GM18505 (cell line): ENCODE results near the gene ALKAL2.

Experiments
- ATAC-seq: cut with Tn5 transposase; IDR thresholded peaks from one replicate; pipeline ENCODE4 v1.9.1; 2021; ENCODE audit not compliant: unreplicated experiment
- POLR2A ChIP-seq: IDR thresholded peaks from 4 replicates; pipeline ENCODE4 v1.6.1; 2011; ENCODE audit warnings: borderline replicate concordance; ENCODE audit not compliant: insufficient read depth, insufficient read length; ENCODE audit errors: extremely low read depth

The ALKAL2 gene

GRCh38 chr2:273333-273732 is 14.6 kb downstream of the ALKAL2 start:
- ATAC-seq = no peak
- no peak for TF ChIP-seq POLR2A

GRCh38 chr2:271917-272316 is 16.0 kb downstream of the ALKAL2 start:
- no peak for ATAC-seq
- no peak for TF ChIP-seq POLR2A

- TF ChIP-seq POLR2A = no peak
- ATAC-seq = no peak
Measured at GRCh38 chr2:270861-271260, 17.0 kb downstream of the ALKAL2 start.

GRCh38 chr2:269356-270030 is 18.4 kb downstream of the ALKAL2 start:
- no peak for TF ChIP-seq POLR2A
- ATAC-seq = no peak

- no peak for ATAC-seq
- TF ChIP-seq POLR2A = no peak
Measured at GRCh38 chr2:268323-268722, 19.6 kb downstream of the ALKAL2 start.

- peak; percentile 89 for ATAC-seq
Measured at GRCh38 chr2:264493-265468, 23.1 kb downstream of the ALKAL2 start, which contains the start of gene ACP1. Gene ACP1, plus strand, starts transcription at chr2:264947. Its CDS starts 18 bp downstream, at chr2:264965.

GRCh38 chr2:263774-264492 is 24.0 kb downstream of the ALKAL2 start, which contains the start of gene SH3YL1:
Gene SH3YL1, minus strand, starts transcription at chr2:264032. Its CDS starts 48 bp downstream, at chr2:263984.
- ATAC-seq = peak; percentile 32
- TF ChIP-seq POLR2A = peak; percentile 48

More at GRCh38 chr2:264493-265468, 23.1 kb downstream of the ALKAL2 start, which contains the start of gene ACP1:
- TF ChIP-seq POLR2A = peak; percentile 90

- TF ChIP-seq POLR2A = no peak
- no peak for ATAC-seq
Measured at GRCh38 chr2:263022-263738, 24.7 kb downstream of the ALKAL2 start.

GRCh38 chr2:262117-262516 is 25.8 kb downstream of the ALKAL2 start:
- no peak for TF ChIP-seq POLR2A
- no peak for ATAC-seq

- no peak for TF ChIP-seq POLR2A
Measured at GRCh38 chr2:260507-261161, 27.3 kb downstream of the ALKAL2 start.

GRCh38 chr2:259789-260331 is 28.0 kb downstream of the ALKAL2 start:
- ATAC-seq = no peak

More at GRCh38 chr2:260507-261161, 27.3 kb downstream of the ALKAL2 start:
- ATAC-seq = no peak

GRCh38 chr2:258933-259332 is 29.0 kb downstream of the ALKAL2 start:
- TF ChIP-seq POLR2A = no peak
- no peak for ATAC-seq

More at GRCh38 chr2:259789-260331, 28.0 kb downstream of the ALKAL2 start:
- no peak for TF ChIP-seq POLR2A

GRCh38 chr2:257842-258241 is 30.0 kb downstream of the ALKAL2 start:
- TF ChIP-seq POLR2A = no peak

More at GRCh38 chr2:257842-258241, 30.0 kb downstream of the ALKAL2 start:
- ATAC-seq = no peak
